A673 (cell line): ENCODE measurements around the gene EFR3B. TPM values are rescaled to one million over a fixed set of nuclear protein-coding genes. Genes with fewer than 3 reads are reported as not detected.

ENCODE experiments used
- BruUV-seq: library from RNA; stranded (reverse); fragments of 400-500 nt; replicated peaks from 2 replicates; lab custom pipeline; 2021; lab: Mats Ljungman, UMichigan
- CTCF ChIA-PET: fragments of 300-600 bp; sonication (Branson Sonifier 250); formaldehyde crosslinking; loops from one replicate; lab custom pipeline; 2022; ENCODE audit warnings: antibody characterized with exemption; lab: Charles Lee
- POLR2A ChIA-PET: fragments of 300-600 bp; sonication (Branson Sonifier 250); formaldehyde crosslinking; loops from one replicate; lab custom pipeline; 2022; ENCODE audit warnings: antibody characterized with exemption; ENCODE audit not compliant: low non-redundant PET; lab: Charles Lee
- DNase-seq: peaks from one replicate; pipeline ENCODE4 v3.0.0-alpha.2; 2015; ENCODE audit warnings: low spot score
- H3K27ac ChIP-seq: fragments of 200-600 bp; sonication (generic); 2 replicates; pipeline ENCODE4 v1.5.1; 2016; ENCODE audit warnings: mixed run types, low read depth, mild to moderate bottlenecking, mixed read lengths, antibody characterized with exemption, low read length; ENCODE audit not compliant: poor library complexity, severe bottlenecking
- H3K27me3 ChIP-seq: fragments of 200-600 bp; sonication (generic); replicated peaks from 2 replicates; pipeline ENCODE4 v1.6.1; 2017; ENCODE audit warnings: mixed run types, low read depth, mild to moderate bottlenecking, mixed read lengths, antibody characterized with exemption, low read length; ENCODE audit not compliant: insufficient read depth, poor library complexity
- H3K36me3 ChIP-seq: fragments of 200-600 bp; sonication (generic); 2 replicates; pipeline ENCODE4 v1.6.1; 2016; ENCODE audit warnings: mixed run types, mild to moderate bottlenecking, mixed read lengths, antibody characterized with exemption, low read length; ENCODE audit not compliant: insufficient read depth, poor library complexity, severe bottlenecking
- H3K4me1 ChIP-seq: fragments of 200-600 bp; sonication (generic); 2 replicates; pipeline ENCODE4 v1.6.1; 2017; ENCODE audit warnings: mixed run types, mild to moderate bottlenecking, mixed read lengths, antibody characterized with exemption, low read length; ENCODE audit not compliant: insufficient read depth, poor library complexity, severe bottlenecking
- H3K4me3 ChIP-seq: fragments of 200-600 bp; sonication (generic); 2 replicates; pipeline ENCODE4 v1.5.1; 2016; ENCODE audit warnings: low read depth, mixed run types, mild to moderate bottlenecking, mixed read lengths, low read length; ENCODE audit not compliant: poor library complexity, severe bottlenecking
- H3K9me3 ChIP-seq: fragments of 200-600 bp; sonication (generic); 2 replicates; pipeline ENCODE4 v1.6.1; 2016; ENCODE audit warnings: mixed run types, low read depth, mild to moderate bottlenecking, mixed read lengths, antibody characterized with exemption, low read length; ENCODE audit not compliant: poor library complexity, severe bottlenecking
- EZH2 ChIP-seq: fragments of 200-600 bp; sonication (generic); IDR thresholded peaks from 2 replicates; pipeline ENCODE4 v1.6.1; 2017; ENCODE audit warnings: borderline replicate concordance, low read depth, mild to moderate bottlenecking, mixed read lengths, antibody characterized with exemption, low read length; ENCODE audit not compliant: poor library complexity, severe bottlenecking
- intact Hi-C: fragments of 100-400 bp; cut with micrococcal nuclease; formaldehyde crosslinking; loops from one replicate; pipeline ENCODE4 v1.10.0; 2022; ENCODE audit not compliant: unreplicated experiment
- total RNA-seq: library from RNA; stranded (reverse); gene quantifications from 2 replicates; pipeline ENCODE4 v1.2.3, GENCODE V29; 2021
- TF ChIP-seq, protein P1 (sequence below): fragments of 300-800, 200-600 bp; sonication (generic); conservative IDR thresholded peaks from 2 replicates; pipeline ENCODE4 v1.5.1; 2017; ENCODE audit warnings: low read depth, mild to moderate bottlenecking, antibody characterized with exemption, low read length, moderate library complexity, mixed read lengths

The EFR3B gene
- total RNA-seq, 1 experiment from 2014 or later: 1.0 TPM

DNA sequence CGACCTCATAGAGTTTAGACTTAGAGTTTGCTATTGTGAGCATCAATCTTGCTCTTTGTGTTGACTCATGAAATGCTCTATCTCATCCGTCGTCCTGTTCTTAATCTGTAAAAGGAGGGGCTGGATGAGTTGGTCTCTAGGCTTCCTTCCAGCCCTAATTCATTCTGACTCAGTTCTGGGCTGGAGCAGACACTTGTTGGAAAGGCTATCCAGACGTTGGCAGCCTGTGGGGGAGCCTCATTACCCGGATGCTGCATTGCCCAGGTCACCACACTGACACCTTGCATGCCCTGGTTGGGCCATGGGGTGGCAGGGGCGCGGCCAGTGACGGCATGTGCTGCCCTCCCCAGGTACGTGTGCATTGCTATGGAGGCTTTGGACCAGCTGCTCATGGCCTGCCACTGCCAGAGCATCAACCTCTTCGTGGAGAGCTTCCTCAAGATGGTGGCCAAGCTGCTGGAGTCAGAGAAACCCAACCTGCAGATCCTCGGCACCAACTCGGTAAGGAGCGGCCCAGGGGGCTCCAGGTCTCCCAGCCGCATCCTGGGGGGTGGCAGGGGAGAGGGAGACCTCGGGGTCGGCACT lies 61.5 kb downstream of the EFR3B start:
- intact Hi-C loops: no loop called here
- no peak overlapping the region for H3K4me3 ChIP-seq
- peaks cover 20% of the 10 kb centered on the region for H3K27me3 ChIP-seq
- TF ChIP-seq, protein P1, sequence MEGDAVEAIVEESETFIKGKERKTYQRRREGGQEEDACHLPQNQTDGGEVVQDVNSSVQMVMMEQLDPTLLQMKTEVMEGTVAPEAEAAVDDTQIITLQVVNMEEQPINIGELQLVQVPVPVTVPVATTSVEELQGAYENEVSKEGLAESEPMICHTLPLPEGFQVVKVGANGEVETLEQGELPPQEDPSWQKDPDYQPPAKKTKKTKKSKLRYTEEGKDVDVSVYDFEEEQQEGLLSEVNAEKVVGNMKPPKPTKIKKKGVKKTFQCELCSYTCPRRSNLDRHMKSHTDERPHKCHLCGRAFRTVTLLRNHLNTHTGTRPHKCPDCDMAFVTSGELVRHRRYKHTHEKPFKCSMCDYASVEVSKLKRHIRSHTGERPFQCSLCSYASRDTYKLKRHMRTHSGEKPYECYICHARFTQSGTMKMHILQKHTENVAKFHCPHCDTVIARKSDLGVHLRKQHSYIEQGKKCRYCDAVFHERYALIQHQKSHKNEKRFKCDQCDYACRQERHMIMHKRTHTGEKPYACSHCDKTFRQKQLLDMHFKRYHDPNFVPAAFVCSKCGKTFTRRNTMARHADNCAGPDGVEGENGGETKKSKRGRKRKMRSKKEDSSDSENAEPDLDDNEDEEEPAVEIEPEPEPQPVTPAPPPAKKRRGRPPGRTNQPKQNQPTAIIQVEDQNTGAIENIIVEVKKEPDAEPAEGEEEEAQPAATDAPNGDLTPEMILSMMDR: no peak
- POLR2A ChIA-PET: no interaction called here
- BruUV-seq: no TSS peak
- CTCF ChIA-PET: no interaction called here
- H3K27ac ChIP-seq: no peak overlapping the region
- H3K9me3 ChIP-seq: no peaks in the 10 kb centered on the region
- H3K4me1 ChIP-seq: no peaks in the 10 kb centered on the region
- no peak for DNase-seq
- H3K36me3 ChIP-seq: no peaks in the 10 kb centered on the region

DNA sequence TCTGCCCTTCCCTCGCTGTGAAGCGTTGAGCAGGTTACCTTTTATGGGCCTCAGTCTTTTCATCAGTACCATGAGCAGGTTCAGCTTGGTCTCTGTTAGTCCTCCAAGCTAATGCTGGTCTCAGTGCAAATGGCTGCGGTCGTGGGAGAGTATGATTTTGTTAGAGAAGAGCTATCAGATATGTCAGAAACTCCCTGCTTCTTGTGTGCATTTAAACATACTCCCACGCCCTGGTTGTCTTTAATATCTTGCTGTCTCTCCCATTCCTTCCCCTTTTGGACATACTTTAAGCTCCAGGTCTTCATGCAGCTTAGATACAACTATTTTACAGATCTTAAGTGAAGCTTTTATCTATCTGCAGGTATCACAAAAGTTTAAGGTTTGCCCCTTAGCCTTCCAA lies 62.9 kb downstream of the EFR3B start:
- intact Hi-C loops: no loop called here
- Histone ChIP-seq H3K36me3 (no peaks in the 10 kb centered on the region), H3K4me3 (no peak overlapping the region), H3K9me3 (no peaks in the 10 kb centered on the region), H3K27me3 (peaks cover 20% of the 10 kb centered on the region), H3K4me1 (no peaks in the 10 kb centered on the region), H3K27ac (no peak overlapping the region)
- no TSS peak for BruUV-seq
- ChIA-PET POLR2A (interaction anchor here (0.6 kb wide), 1 partner anchor 59 kb away, joined by 3 read pairs; no protein-coding TSS in a partner anchor), CTCF (interaction anchor here (0.5 to 1.4 kb wide), 3 partner anchors 25 to 1280 kb away, joined by 4 read pairs; no protein-coding TSS in a partner anchor)
- no peak for DNase-seq
- no peak for TF ChIP-seq EZH2
- TF ChIP-seq, protein P1: no peak

DNA sequence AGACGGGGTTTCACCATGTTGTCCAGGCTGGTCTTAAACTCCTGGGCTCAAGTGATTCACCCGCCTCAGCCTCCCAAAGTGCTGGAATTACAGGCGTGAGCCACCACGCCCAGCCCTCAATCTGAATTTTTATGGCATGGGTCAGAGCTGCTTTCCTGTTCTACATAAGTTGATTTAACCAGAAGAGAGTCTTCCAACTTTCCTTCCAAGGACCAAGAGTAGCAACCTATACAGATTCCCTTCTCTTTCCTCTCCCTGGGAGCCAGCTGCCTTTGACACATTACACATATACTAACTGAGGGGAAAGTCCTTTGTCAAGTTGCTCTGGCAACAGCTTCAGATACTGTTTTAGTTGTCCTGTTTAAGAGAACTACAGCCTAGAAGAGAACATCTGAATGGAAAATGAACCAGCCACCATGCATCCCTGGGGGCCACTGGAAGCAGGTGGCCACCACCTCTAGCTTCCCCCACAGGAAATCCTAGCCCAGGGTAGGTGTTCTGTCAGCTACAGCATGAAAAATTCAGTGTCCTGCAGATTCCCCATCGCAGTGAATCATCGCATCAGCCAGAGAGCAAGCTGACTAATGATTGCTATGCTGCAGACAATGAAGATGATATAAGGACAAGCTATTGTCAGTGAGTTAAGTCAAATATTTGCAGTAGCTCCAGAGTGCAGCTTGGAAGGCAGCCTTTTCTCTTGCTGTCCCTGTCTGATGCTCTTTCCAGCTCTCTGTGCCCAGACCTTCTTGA lies 63.6 kb downstream of the EFR3B start:
- Histone ChIP-seq H3K27me3 (peaks cover 23% of the 10 kb centered on the region), H3K9me3 (no peaks in the 10 kb centered on the region), H3K36me3 (no peaks in the 10 kb centered on the region), H3K4me1 (no peaks in the 10 kb centered on the region), H3K27ac (no peak overlapping the region), H3K4me3 (no peak overlapping the region)
- DNase-seq: no peak
- ChIA-PET POLR2A (interaction anchor here (0.6 kb wide), 1 partner anchor 60 kb away, joined by 3 read pairs; no protein-coding TSS in a partner anchor), CTCF (interaction anchor here (1.4 kb wide), 1 partner anchor 24 kb away, joined by 4 read pairs; no protein-coding TSS in a partner anchor)
- intact Hi-C loops: no loop called here
- BruUV-seq: no TSS peak
- TF ChIP-seq, protein P1: no peak
- no peak for TF ChIP-seq EZH2
